Measurements from ENCODE around the gene CADPS2. TPM values are rescaled to one million over a fixed set of nuclear protein-coding genes. Genes with fewer than 3 reads are reported as not detected.

The CADPS2 gene
- total and polyA plus RNA-seq, 2 of the 4 experiments (the other 2 are of a cell fraction) = 0.10 to 0.54 TPM

DNA sequence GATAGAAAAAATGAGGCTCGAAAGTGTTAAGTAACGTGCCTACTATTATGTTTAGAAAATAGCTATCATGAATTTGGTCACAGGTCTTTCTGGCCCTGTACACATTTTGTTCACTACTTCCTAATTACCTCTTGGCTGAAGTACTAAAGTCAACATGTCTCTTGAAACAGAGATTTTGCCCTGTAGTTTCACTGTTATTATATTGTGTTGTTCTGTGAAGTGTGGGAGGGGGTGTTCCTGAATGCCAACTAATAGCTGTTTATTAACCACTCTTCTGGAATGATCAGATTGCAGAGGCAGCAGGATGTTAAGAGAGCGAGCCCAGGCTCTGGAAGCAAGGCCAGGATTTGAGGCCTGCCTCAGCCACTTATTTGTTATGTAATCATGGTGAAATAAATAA lies 259.5 kb downstream of the CADPS2 start:
- Histone ChIP-seq H4K91ac (ENCODE audit: insufficient read depth, low read depth, low read length) (no peak overlapping the region), H2BK20ac (ENCODE audit: low read depth, low read length) (no peak overlapping the region), H3K23ac (ENCODE audit: low read depth, low read length) (no peak overlapping the region), H3K79me1 (ENCODE audit: low read depth in 1 of 2, low read length in 2 of 2) (no peaks in the 10 kb centered on the region), H3K4me1 (ENCODE audit: control insufficient read depth, insufficient read depth, low read length) (no peaks in the 10 kb centered on the region), H3K4me3 (ENCODE audit: insufficient read depth, low read depth, low read length) (no peak overlapping the region), H2AK9ac (replicated peaks; ENCODE audit: low read depth, low read length, poor library complexity) (no peak overlapping the region), H3K36me3 (ENCODE audit: control insufficient read depth, insufficient read depth, low read length) (no peaks in the 10 kb centered on the region), H4K5ac (ENCODE audit: low read depth, low read length) (no peak overlapping the region), H2BK5ac (ENCODE audit: low read depth, low read length, poor library complexity, severe bottlenecking) (no peak overlapping the region), H2BK120ac (ENCODE audit: low read depth, low read length) (no peak overlapping the region), H3K56ac (ENCODE audit: extremely low read depth, insufficient read depth, low read length) (no peak overlapping the region), H3K27ac (ENCODE audit: insufficient read depth, low read length) (no peak overlapping the region), H2BK15ac (ENCODE audit: low read depth, low read length) (no peak overlapping the region), H3K4ac (ENCODE audit: low read depth, low read length) (no peak overlapping the region), H2AFZ (replicated peaks; ENCODE audit: low read length, poor library complexity) (no peak overlapping the region), H3K27me3 (ENCODE audit: control insufficient read depth, insufficient read depth, low read length) (no peaks in the 10 kb centered on the region), H3K9me3 (ENCODE audit: control insufficient read depth, insufficient read depth, low read length) (peaks cover 2% of the 10 kb centered on the region; the same call in 1 of the 2 replicates), H4K8ac (ENCODE audit: low read depth in 2 of 2, low read length in 2 of 2) (no peak overlapping the region), H2AK5ac (ENCODE audit: low read depth, low read length) (no peak overlapping the region), H3K14ac (replicated peaks; ENCODE audit: low read depth, low read length) (no peak overlapping the region), H3K9me1 (ENCODE audit: insufficient read depth, low read length) (no peaks in the 10 kb centered on the region), H3K18ac (ENCODE audit: low read depth, low read length) (no peak overlapping the region), H3K9ac (ENCODE audit: low read depth, low read length) (no peak overlapping the region), H4K20me1 (ENCODE audit: insufficient read depth, low read length) (no peaks in the 10 kb centered on the region), H3K4me2 (ENCODE audit: low read depth, low read length) (no peak overlapping the region)
- WGBS, 2 experiments (ENCODE audit: extremely low coverage in 2 of 2, insufficient read length in 1 of 2) = no CpG with 5 or more reads among the region's 3 CpGs
- no peak for ATAC-seq (ENCODE audit: low read depth)
- no TSS peak for BruUV-seq (replicated peaks)
- CTCF ChIA-PET = no interaction called here
- TF ChIP-seq RAD21 (IDR thresholded peaks at IDR 0.05; ENCODE audit: low read length) (no peak), CHD1 (IDR thresholded peaks at IDR 0.05; ENCODE audit: low read depth, low read length) (no peak), MAFK (IDR thresholded peaks at IDR 0.05; ENCODE audit: low read depth, low read length) (no peak), MXI1 (IDR thresholded peaks at IDR 0.05; ENCODE audit: borderline replicate concordance, low read depth, low read length) (no peak)
- TF ChIP-seq, protein P1, sequence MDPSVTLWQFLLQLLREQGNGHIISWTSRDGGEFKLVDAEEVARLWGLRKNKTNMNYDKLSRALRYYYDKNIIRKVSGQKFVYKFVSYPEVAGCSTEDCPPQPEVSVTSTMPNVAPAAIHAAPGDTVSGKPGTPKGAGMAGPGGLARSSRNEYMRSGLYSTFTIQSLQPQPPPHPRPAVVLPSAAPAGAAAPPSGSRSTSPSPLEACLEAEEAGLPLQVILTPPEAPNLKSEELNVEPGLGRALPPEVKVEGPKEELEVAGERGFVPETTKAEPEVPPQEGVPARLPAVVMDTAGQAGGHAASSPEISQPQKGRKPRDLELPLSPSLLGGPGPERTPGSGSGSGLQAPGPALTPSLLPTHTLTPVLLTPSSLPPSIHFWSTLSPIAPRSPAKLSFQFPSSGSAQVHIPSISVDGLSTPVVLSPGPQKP (IDR thresholded peaks at IDR 0.05; ENCODE audit: borderline replicate concordance, low read depth, low read length) = no peak
- TF ChIP-seq, protein P2, sequence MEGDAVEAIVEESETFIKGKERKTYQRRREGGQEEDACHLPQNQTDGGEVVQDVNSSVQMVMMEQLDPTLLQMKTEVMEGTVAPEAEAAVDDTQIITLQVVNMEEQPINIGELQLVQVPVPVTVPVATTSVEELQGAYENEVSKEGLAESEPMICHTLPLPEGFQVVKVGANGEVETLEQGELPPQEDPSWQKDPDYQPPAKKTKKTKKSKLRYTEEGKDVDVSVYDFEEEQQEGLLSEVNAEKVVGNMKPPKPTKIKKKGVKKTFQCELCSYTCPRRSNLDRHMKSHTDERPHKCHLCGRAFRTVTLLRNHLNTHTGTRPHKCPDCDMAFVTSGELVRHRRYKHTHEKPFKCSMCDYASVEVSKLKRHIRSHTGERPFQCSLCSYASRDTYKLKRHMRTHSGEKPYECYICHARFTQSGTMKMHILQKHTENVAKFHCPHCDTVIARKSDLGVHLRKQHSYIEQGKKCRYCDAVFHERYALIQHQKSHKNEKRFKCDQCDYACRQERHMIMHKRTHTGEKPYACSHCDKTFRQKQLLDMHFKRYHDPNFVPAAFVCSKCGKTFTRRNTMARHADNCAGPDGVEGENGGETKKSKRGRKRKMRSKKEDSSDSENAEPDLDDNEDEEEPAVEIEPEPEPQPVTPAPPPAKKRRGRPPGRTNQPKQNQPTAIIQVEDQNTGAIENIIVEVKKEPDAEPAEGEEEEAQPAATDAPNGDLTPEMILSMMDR (conservative IDR thresholded peaks at IDR 0.05; ENCODE audit: low read depth, low read length) = no peak
- intact Hi-C loops (cut with micrococcal nuclease) (no loop called here), dilution Hi-C loops (cut with HindIII; ENCODE audit: low sequenced_read_pairs, unreplicated experiment) (no loop called here), in situ Hi-C loops (cut with MboI; ENCODE audit: low sequenced_read_pairs) (no loop called here)
- no peak for DNase-seq
- POLR2A ChIA-PET (ENCODE audit: unreplicated experiment) = no interaction called here
